HepG2 (cell line): ENCODE data around the gene ALB. TPM values are rescaled to one million over a fixed set of nuclear protein-coding genes. Genes with fewer than 3 reads are reported as not detected.

Source experiments
- HMGXB3 ChIP-seq: sonication (generic); formaldehyde crosslinking; IDR thresholded peaks from 2 replicates; pipeline ENCODE4 v1.4.0; 2020; ENCODE audit warnings: missing genetic modification reagents, borderline replicate concordance
- ZBTB14 ChIP-seq: sonication (generic); formaldehyde crosslinking; IDR thresholded peaks from 2 replicates; pipeline ENCODE4 v1.4.0; 2020; ENCODE audit warnings: missing genetic modification reagents
- ZNF280D ChIP-seq: sonication (generic); formaldehyde crosslinking; IDR thresholded peaks from 2 replicates; pipeline ENCODE4 v1.5.1; 2020; ENCODE audit warnings: mild to moderate bottlenecking, missing genetic modification reagents
- ZNF333 ChIP-seq: sonication (generic); formaldehyde crosslinking; IDR thresholded peaks from 2 replicates; pipeline ENCODE4 v1.4.0; 2020; ENCODE audit warnings: mild to moderate bottlenecking, missing genetic modification reagents, borderline replicate concordance
- polyA plus RNA-seq, 8 experiments: library from polyadenylated mRNA; depleted of rRNA in 3 of 8; stranded (reverse) in 7 of 8; unstranded in 1 of 8; fragments of >200 nt; fragmentation: Illumina TruSeq in 4 of 8; extraction: Trizol in 4 of 8; gene quantifications; 2 replicates each; pipeline versions ENCODE4 v1.2.1 to v1.2.3, GENCODE V29; 2011 to 2016; ENCODE audit warnings: low read depth in 4 of 8, missing spikeins in 1 of 8, mixed read lengths in 1 of 8; ENCODE audit not compliant: insufficient read depth in 1 of 8
- total RNA-seq, 5 experiments: library from RNA; depleted of rRNA; stranded (reverse); fragments of >200 nt; fragmentation: Illumina TruSeq; extraction: Trizol; gene quantifications; 2 replicates each; pipeline ENCODE4 v1.2.3, GENCODE V29; 2016; ENCODE audit warnings: low read depth in 1 of 5

Gene ALB
- total and polyA plus RNA-seq, 2 of the 13 experiments (the other 11 are each of a cell fraction or from before 2014, with no cell fraction given) = 22,259 to 22,625 TPM

- no peak for TF ChIP-seq ZNF280D (CRISPR knock-in tag)
- TF ChIP-seq ZNF333 (CRISPR knock-in tag) = no peak
- no peak for TF ChIP-seq ZBTB14 (CRISPR knock-in tag)
- no peak for TF ChIP-seq HMGXB3
Measured at GRCh38 chr4:73383452-73383851, 20.6 kb upstream of the ALB start (continued).
